IPS DF 6.9 (cell line): Measurements from ENCODE around the gene PTPRN2.
"Not testable (repeated sequence)": the region's sequence is repeated elsewhere in the genome, so short reads cannot be mapped to it uniquely, and the experiment has no call there.

ENCODE experiments used
- DNase-seq: peaks from one replicate; pipeline ENCODE4 v3.0.0-alpha.2; 2013; ENCODE audit warnings: low read depth, low spot score
- H3K27ac ChIP-seq: one replicate; pipeline ENCODE4 v1.5.1; 2013; ENCODE audit warnings: low read length, control low read depth
- H3K27me3 ChIP-seq: 2 replicates; pipeline ENCODE4 v1.6.1; 2013; ENCODE audit warnings: mild to moderate bottlenecking, low read length; ENCODE audit not compliant: control insufficient read depth, insufficient read depth
- H3K36me3 ChIP-seq: 2 replicates; pipeline ENCODE4 v1.6.1; 2013; ENCODE audit warnings: low read length; ENCODE audit not compliant: control insufficient read depth, insufficient read depth
- H3K4me1 ChIP-seq: 2 replicates; pipeline ENCODE4 v1.6.1; 2013; ENCODE audit warnings: low read length; ENCODE audit not compliant: control insufficient read depth, insufficient read depth
- H3K4me3 ChIP-seq: 2 replicates; pipeline ENCODE4 v1.5.1; 2013; ENCODE audit warnings: mild to moderate bottlenecking, low read length
- H3K9me3 ChIP-seq: 2 replicates; pipeline ENCODE4 v1.6.1; 2013; ENCODE audit warnings: low read length, inconsistent platforms; ENCODE audit not compliant: control insufficient read depth, insufficient read depth
- WGBS: extraction: QIAGEN DNeasy Blood & Tissue Kit; methylation state at CpG from one replicate; pipeline ENCODE4 v1.1.7; 2013; ENCODE audit warnings: mixed read lengths, missing lambda C conversion rate; ENCODE audit not compliant: insufficient read length, insufficient coverage; 5-methylcytosine and 5-hydroxymethylcytosine counted together

The PTPRN2 gene

GRCh38 chr7:158534134-158534515, 53.5 kb downstream of the PTPRN2 start:
- peaks cover 30% of the 10 kb centered on the region for H3K9me3 ChIP-seq
- H3K36me3 ChIP-seq, H3K4me3 ChIP-seq, H3K27me3 ChIP-seq, DNase-seq, H3K4me1 ChIP-seq, H3K27ac ChIP-seq: not testable (repeated sequence)
- no CpG with 5 or more reads among the region's 12 CpGs for whole genome bisulfite sequencing

GRCh38 chr7:158533386-158534133, 54.1 kb downstream of the PTPRN2 start:
- no peaks in the 10 kb centered on the region; the same call in 1 of the 2 replicates for H3K36me3 ChIP-seq
- H3K9me3 ChIP-seq = peaks cover 32% of the 10 kb centered on the region
- H3K4me1 ChIP-seq = no peaks in the 10 kb centered on the region
- H3K27ac ChIP-seq = no peak overlapping the region
- H3K4me3 ChIP-seq = no peak overlapping the region
- no CpG with 5 or more reads among the region's 26 CpGs for WGBS
- H3K27me3 ChIP-seq = no peaks in the 10 kb centered on the region
- no peak for DNase-seq

- no peak overlapping the region for H3K27ac ChIP-seq
- peaks cover 32% of the 10 kb centered on the region for H3K9me3 ChIP-seq
- no peak overlapping the region for H3K4me3 ChIP-seq
- no peaks in the 10 kb centered on the region; the same call in 1 of the 2 replicates for H3K36me3 ChIP-seq
- WGBS = no CpG with 5 or more reads among the region's 17 CpGs
- H3K4me1 ChIP-seq = no peaks in the 10 kb centered on the region
- DNase-seq = no peak
- no peaks in the 10 kb centered on the region for H3K27me3 ChIP-seq
These were observed 55.5 kb downstream of the PTPRN2 start for GRCh38 chr7:158532093-158532627.

- no peak overlapping the region for H3K4me3 ChIP-seq
- H3K27ac ChIP-seq = no peak overlapping the region
- no peaks in the 10 kb centered on the region; the same call in 1 of the 2 replicates for H3K36me3 ChIP-seq
- no peak for DNase-seq
- H3K27me3 ChIP-seq = no peaks in the 10 kb centered on the region
- no peaks in the 10 kb centered on the region for H3K4me1 ChIP-seq
- H3K9me3 ChIP-seq = peaks cover 31% of the 10 kb centered on the region
- no CpG with 5 or more reads among the region's 11 CpGs for WGBS
These were observed 56.0 kb downstream of the PTPRN2 start for GRCh38 chr7:158531661-158532060.

- Histone ChIP-seq H3K27me3 (no peaks in the 10 kb centered on the region), H3K4me3 (no peak overlapping the region), H3K36me3 (no peaks in the 10 kb centered on the region; the same call in 1 of the 2 replicates), H3K9me3 (peaks cover 30% of the 10 kb centered on the region), H3K27ac (no peak overlapping the region), H3K4me1 (no peaks in the 10 kb centered on the region)
- no peak for DNase-seq
- WGBS = no CpG with 5 or more reads among the region's 24 CpGs
These were observed 56.6 kb downstream of the PTPRN2 start for GRCh38 chr7:158530800-158531609.

GRCh38 chr7:158529181-158530096, 58.2 kb downstream of the PTPRN2 start:
- no CpG with 5 or more reads among the region's 21 CpGs for WGBS
- H3K4me1 ChIP-seq = no peaks in the 10 kb centered on the region
- no peak for DNase-seq
- no peak overlapping the region for H3K27ac ChIP-seq
- H3K4me3 ChIP-seq = no peak overlapping the region
- no peaks in the 10 kb centered on the region for H3K27me3 ChIP-seq
- no peaks in the 10 kb centered on the region; the same call in 1 of the 2 replicates for H3K36me3 ChIP-seq
- H3K9me3 ChIP-seq = peaks cover 34% of the 10 kb centered on the region

GRCh38 chr7:158527915-158528502, 59.6 kb downstream of the PTPRN2 start:
- no peaks in the 10 kb centered on the region for H3K4me1 ChIP-seq
- no peak overlapping the region for H3K4me3 ChIP-seq
- no peaks in the 10 kb centered on the region; the same call in 1 of the 2 replicates for H3K36me3 ChIP-seq
- H3K27me3 ChIP-seq = no peaks in the 10 kb centered on the region
- no peak for DNase-seq
- no CpG with 5 or more reads among the region's 14 CpGs for WGBS
- peaks cover 32% of the 10 kb centered on the region for H3K9me3 ChIP-seq
- H3K27ac ChIP-seq = no peak overlapping the region

GRCh38 chr7:158527495-158527894, 60.1 kb downstream of the PTPRN2 start:
- Histone ChIP-seq H3K4me3 (no peak overlapping the region), H3K36me3 (no peaks in the 10 kb centered on the region; the same call in 1 of the 2 replicates), H3K4me1 (no peaks in the 10 kb centered on the region), H3K9me3 (peaks cover 36% of the 10 kb centered on the region), H3K27me3 (no peaks in the 10 kb centered on the region), H3K27ac (no peak overlapping the region)
- DNase-seq = no peak
- no CpG with 5 or more reads among the region's 10 CpGs for WGBS

- H3K27me3 ChIP-seq = no peaks in the 10 kb centered on the region
- no peak overlapping the region; the same call in 1 of the 2 replicates for H3K4me3 ChIP-seq
- no peak overlapping the region for H3K27ac ChIP-seq
- no peaks in the 10 kb centered on the region; the same call in 1 of the 2 replicates for H3K36me3 ChIP-seq
- no peaks in the 10 kb centered on the region for H3K4me1 ChIP-seq
- H3K9me3 ChIP-seq = peaks cover 38% of the 10 kb centered on the region
- WGBS = no CpG with 5 or more reads among the region's 18 CpGs
- DNase-seq = no peak
These were observed 60.6 kb downstream of the PTPRN2 start for GRCh38 chr7:158527038-158527437.
